HL-60/S4 treated with phorbol 12-myristate 13-acetate at 8.2 ng/mL for 4 days and 3 days (cell line): ENCODE data around the gene CCT3.

ENCODE experiments used
- in situ Hi-C: fragments of 300-500 bp; cut with MboI; formaldehyde crosslinking; loops from 2 replicates; pipeline ENCODE4 v1.15.0; 2022; ENCODE audit warnings: low sequenced_read_pairs

The CCT3 gene

DNA sequence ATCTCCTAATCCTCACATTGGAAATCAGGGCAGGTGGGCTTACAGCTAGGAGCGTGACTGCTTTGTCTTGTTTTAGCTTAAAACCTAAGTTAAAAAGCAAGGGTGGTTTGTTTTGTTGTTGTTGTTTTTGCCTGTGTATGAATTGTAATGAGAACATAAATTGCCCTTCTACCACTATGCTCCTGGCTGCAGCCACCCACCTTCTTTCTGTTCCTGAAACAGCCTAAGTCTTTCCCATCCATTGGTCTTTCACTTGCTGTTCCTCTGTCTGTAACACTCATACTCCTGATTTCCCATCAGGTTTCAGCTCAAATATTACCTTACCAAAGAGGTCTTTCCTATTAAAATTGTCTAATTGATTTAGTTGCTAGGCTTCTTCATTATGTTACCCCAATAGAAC, 54.6 kb downstream of the CCT3 start:
- in situ Hi-C loops = no loop called here

DNA sequence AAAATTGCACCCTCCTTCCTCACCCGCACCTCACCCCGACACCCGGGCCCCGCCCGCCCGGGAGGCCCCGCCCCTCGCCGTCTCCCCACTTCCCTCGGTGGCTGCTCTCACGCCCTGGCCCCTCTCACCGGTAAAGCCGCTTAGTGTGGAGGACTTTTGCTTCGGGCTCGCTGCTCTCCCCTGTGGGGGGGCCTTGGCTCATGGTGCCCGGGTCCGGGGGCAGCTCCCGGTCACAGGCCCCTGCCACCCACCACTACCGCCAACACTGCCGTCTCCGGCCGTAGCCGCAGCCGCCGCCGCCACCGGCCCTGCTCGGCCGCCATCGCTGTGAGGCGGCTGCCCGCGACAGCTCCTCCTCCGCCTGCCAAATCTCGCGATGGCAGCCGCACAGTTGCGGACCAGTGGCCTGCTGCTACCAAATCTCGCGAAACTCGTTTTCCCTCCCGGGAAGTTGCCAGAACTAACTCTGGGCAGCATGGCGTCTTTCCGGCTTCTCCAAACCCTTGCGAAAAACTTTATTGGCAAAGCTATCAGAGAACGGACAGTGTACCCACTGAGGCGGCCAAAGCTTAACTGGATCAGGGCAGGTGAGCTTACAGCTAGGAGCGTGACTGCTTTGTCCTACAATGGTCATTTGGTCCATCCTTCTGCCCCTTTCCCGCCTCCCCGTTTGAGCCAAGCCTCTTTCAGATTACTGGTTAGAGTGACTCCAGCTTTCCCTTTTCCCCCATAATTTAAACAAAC, 55.4 kb downstream of the CCT3 start, which contains the start of gene SMG5:
TSS of gene SMG5 (minus strand) at position 347 of the 744 bp plus-strand sequence. CDS start at position 202, 145 bp downstream.
- in situ Hi-C loops = no loop called here

DNA sequence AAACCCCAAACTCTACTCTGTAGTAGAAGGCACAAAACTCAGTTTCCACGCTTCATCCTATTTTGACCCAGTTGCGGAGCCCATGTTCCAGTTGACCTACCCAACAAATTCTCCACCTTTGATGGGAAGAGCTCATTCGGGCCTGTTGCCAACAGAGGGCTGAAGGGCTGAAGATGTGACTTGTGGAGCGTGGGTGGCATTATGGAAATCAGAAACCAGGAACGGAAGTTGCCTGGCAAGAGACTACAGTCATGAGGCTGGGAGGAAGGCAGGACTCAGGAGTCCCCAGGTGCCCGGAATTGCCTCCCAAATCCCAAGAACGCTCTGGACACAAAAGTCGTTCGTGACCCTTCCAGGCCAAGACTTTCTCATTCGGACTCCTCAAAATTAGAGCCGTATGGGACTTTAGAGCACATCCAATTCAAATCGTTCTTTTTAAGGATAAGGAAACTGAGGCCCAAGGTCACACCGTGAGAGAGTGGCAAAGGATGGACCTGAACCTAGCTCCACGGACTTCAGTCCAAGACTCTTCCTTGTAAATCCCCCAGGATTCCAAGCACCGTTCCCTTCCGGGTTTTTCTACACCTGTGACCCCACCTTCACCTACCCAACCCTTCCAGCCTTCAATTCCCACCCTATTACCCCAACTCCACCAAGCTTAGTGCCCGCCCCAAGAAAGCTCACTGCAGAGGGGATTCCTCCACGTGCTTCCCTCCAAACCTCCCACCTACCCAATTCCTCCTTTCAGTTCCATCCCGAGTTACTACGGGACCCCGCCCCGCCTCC, 56.2 kb downstream of the CCT3 start:
- in situ Hi-C loops = no loop called here

DNA sequence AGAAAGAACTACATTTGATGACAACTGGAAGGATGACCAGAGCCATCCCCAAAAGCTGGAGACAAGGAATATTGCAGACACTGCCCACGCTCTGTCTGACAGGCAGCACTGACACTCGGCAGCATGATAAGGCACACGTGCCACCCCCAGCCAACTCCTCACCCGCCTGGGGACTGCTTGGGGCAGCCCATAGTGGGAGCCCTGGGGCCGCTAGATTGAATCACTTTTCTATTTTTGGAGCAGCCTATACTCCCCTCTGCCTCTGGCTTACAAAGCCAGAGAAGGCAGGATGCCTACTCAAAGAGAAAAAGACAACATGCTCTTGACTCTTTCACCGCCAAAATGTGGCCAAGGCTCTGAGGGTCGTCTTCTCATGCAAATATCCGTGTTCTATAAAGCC, 56.8 kb downstream of the CCT3 start:
- in situ Hi-C loops = no loop called here

DNA sequence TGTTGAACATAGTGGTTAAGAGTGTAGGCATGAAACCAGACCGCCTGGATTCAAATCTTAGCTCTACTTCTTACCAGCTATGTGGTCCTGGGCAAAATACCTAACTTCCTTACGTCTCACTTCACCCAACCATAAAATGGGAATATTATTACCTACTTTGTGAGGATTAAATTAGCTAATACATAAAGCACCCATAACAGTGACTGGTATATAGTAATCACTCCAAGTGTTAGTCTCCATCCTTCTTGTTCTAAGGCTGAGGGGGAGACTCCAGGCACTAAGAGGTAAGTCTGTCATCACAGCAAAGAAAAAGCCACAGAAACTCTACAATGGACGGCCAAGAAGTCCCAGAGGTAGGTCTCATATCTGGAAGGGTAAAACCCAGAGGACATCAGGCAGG, 58.3 kb downstream of the CCT3 start:
- in situ Hi-C loops = no loop called here

DNA sequence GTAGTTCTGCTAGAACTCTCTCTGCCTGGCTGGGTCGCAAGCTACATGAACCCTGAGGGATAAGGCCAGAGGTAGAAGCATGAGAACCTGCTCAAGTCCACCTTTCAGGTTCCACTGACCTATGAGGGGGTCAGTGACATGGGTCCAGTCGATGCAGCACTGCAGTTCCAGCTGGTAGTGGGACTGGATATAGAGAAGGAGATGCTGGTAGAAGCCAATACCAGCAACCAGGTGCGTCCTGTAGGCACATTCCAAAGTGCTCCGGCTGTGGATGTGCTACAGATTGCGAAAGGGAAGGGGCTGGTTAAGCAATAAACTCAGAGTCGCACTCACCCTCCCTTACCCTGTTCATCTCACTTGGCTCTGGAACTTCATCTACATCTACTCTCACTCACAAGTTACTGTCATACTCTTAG, 61.1 kb downstream of the CCT3 start:
- in situ Hi-C loops = no loop called here

DNA sequence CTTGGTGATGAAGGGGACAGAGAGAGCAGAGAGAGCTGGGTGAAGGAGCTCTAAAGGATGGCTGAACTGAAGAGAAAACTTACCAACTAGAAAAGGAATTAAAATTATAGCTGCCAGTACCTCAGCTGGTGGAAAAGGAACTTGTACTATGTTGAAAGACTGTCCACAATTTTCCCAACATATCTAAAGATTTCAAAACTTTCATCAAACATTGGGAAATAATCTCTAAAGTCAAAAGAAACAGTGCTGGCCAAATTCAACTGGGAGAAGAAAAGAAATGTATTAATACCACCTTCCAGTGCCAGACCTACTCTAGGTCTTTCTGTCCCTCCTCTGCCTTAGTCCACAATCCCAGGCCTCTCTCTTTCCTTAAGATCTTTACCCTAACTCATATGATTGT, 61.6 kb downstream of the CCT3 start:
- in situ Hi-C loops = no loop called here

DNA sequence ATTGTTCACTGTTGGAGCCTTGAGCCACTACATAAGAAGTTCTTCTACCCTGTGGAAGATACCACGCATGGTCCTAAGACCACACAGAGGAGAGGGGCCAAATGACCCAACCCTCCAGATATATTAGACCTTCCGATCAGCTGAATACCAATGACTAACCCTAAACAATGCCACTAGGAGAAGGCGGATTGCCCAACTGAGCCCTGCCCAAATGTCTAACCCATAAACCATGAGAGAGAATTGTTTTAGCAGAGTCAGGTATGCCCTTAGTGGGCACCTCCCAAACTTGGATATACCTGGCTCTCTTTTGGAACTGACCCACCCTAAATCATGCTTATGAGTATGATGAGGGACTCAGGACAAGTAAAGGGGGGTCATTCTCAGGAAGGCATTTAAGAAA, 67.8 kb downstream of the CCT3 start:
- in situ Hi-C loops = no loop called here

DNA sequence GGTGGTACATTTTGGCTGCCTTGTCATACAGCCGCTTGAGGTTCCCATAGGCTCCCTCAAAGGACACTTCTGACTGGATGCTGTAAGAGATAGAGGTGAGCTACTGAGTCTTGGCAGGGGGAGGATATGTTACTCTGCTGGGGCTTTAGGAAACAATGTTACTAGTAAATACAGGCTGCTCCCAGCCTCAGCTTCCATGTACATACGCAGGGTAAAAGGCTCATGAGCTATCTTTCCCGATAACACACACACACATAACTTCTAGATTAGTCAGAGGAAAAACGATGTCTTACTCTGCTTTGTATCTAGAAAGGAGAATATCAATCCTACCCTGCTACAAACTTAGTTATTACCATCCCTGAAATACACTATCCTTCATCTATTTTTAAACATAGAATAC, 69.8 kb downstream of the CCT3 start:
- in situ Hi-C loops = no loop called here

DNA sequence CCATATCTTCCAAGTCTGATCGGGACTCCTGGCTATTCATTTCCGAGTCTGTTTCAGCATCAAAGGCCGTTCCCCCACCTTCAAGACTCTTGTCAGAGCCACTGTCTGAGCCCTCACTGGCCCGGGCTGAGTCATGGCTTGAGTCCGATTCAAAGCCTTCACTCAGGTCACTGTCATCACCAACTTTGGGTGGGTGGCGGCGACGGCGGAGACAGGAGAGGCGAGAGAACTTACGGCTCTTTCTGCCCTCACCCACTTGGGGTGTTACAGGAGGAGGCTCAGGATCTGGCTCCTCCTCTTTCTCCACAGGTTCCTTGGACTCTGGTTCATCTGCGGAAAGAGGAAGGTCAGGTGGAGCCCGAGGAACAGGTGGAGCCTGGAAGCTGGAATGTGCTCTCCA, 72.0 kb downstream of the CCT3 start:
- in situ Hi-C loops = no loop called here

DNA sequence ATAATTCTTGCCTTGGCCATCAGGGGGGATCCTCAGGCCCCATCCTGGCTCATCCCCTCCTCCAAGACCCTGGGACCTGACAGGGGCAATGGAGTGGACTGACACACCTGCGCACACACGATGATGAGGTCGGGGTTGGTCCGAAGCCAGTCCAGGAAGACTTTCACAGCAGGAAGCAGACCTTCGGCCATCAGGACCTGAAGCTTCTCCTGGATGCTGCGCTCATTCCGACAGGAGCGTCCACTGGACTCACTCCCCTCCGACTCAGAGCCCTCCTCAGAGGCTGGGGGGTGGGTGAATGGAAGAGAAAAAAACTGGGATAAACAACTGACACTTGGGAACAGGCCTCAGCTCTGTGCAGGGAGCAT, 74.8 kb downstream of the CCT3 start:
- in situ Hi-C loops = no loop called here

DNA sequence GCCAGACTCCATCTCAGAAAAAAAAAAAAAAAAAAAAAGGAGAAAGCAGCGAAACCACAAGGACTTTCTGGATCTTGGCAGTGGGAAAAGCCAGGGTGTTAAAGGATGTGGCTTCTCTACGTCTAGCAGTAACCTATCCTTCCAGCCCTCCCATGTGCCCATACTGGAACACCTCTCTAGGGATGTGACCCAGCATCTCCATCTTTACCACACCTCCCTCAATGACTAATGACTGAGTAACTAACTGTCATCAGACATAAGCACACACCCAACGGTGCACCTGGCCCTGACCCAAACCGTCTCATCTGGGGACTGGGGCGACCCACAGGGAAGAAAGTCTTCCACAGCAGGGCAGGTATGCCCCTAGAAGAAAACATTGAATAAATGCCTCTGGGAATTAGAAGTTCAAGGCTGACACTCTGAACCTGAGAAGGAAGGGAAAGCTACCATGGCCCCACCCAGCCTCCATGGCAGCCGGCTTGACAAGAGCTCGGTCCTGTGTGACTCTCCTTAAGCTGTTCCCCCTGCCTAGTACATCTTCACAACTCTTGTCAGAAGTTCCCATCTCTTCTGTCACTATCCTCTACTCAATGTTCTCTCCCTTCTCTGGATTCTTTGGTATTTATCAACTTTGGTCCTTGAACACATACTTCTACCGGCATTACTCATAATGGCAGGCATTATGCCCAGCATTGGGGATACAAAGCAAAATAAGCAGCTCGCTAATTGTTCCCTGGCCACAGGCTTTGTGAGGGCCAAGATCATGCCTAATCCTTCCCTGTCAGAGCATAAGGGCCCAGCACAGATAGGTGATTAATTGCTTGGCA, 75.4 kb downstream of the CCT3 start:
- in situ Hi-C loops = no loop called here

DNA sequence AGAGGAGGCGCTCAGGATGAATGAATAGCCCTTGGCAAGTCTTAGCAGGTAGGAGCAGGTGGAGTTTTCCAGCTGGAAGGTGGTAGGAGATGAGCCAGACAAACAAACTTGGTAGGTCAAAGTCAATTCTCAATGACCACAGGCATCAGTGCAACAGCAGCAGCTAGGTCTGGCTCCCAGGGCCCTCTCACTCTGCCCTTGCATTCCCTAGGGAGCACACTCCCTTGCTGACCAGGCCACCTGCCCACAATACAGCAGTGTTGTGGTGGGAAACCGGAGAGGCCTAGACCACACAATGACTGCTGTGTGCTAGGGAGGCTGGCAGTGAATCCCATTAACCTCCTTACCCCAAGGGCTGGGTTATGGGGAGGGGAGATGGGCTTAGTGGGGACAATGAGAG, 77.2 kb downstream of the CCT3 start:
- in situ Hi-C loops = no loop called here

DNA sequence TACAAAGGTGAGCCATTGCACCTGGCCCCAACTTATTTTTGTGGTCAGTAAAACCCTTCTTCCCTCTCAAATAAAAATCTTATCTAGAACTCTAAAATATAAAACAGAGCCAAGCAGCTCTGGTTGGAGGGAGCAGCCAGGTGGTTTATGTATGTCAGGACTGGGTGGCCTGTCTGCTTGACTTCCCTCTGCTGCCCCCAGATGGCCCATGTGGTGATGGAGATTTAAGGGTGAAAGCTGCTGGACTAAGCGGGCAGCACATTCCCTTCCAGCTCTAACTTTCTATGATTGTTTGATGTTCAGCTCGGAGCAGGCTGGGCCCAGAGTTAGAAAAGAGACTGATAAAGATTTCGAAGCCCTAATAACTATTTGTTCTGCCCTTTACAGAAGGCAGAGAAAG, 78.3 kb downstream of the CCT3 start:
- in situ Hi-C loops = no loop called here
